HCT116 (cell line): ENCODE results near the gene AGBL1. TPM values are rescaled to one million over a fixed set of nuclear protein-coding genes. Genes with fewer than 3 reads are reported as not detected.

Experiments
- ATAC-seq: fragments of 200-7000 bp; cut with Tn5 transposase; 2 replicates; pipeline ENCODE4 v1.9.1; 2020; ENCODE audit warnings: mild to moderate bottlenecking, moderate library complexity
- BruUV-seq: library from RNA; stranded (reverse); fragments of 400-500 nt; replicated peaks from 2 replicates; lab custom pipeline; 2021; lab: Mats Ljungman, UMichigan
- CTCF ChIA-PET: fragments of 300-600 bp; sonication (Branson Sonifier 250); formaldehyde crosslinking; loops from one replicate; lab custom pipeline; 2021; ENCODE audit warnings: antibody characterized with exemption; lab: Charles Lee
- POLR2A ChIA-PET: fragments of 300-600, 350-600 bp; sonication (Branson Sonifier 250); formaldehyde crosslinking; loops from one replicate; lab custom pipeline; 2021; ENCODE audit warnings: antibody characterized with exemption; lab: Charles Lee
- RAD21 ChIA-PET, 2 experiments: fragments of 300-600 bp; sonication (Branson Sonifier 250); formaldehyde crosslinking; loops; one replicate each; lab custom pipeline; 2023; ENCODE audit warnings: low total read pairs in 2 of 2; ENCODE audit not compliant: uncharacterized antibody in 2 of 2, unreplicated experiment in 2 of 2, low non-redundant PET in 1 of 2; lab: Charles Lee
- DNase-seq: peaks from one replicate; pipeline ENCODE4 v3.0.0-alpha.2; 2010; ENCODE audit warnings: low read depth, low spot score
- H2AFZ ChIP-seq: fragments of 200-600 bp; shearing (Covaris generic), sonication (generic); 2 replicates; pipeline ENCODE4 v1.6.1; 2017; ENCODE audit warnings: low read depth, mixed run types, mixed read lengths, antibody characterized with exemption, low read length; ENCODE audit not compliant: poor library complexity, severe bottlenecking
- H3K27ac ChIP-seq: 2 replicates; pipeline ENCODE4 v1.5.1; 2012; ENCODE audit warnings: low read depth, low read length
- H3K27me3 ChIP-seq: fragments of 200-600 bp; sonication (generic); 2 replicates; pipeline ENCODE4 v1.6.1; 2016; ENCODE audit warnings: mixed run types, low read length, mixed read lengths; ENCODE audit not compliant: insufficient read depth
- H3K36me3 ChIP-seq, 2 experiments: fragments of 200-500 bp in 1 of 2; fragments of 200-600 bp in 1 of 2; sonication (Bioruptor generic) in 1 of 2; sonication (generic) in 1 of 2; 2 replicates each; pipeline versions ENCODE4 v1.5.1 to v1.6.1; 2014 to 2016; ENCODE audit warnings: low read length in 2 of 2, inconsistent platforms in 1 of 2, mixed read lengths in 1 of 2, mixed run types in 1 of 2; ENCODE audit not compliant: insufficient read depth in 2 of 2, control insufficient read depth in 1 of 2
- H3K4me1 ChIP-seq, 2 experiments: fragments of 200-600 bp in 1 of 2; sonication (generic) in 1 of 2; 2 replicates each; pipeline versions ENCODE4 v1.5.1 to v1.6.1; 2012 to 2017; ENCODE audit warnings: low read length in 2 of 2, inconsistent platforms in 1 of 2, mild to moderate bottlenecking in 1 of 2, mixed read lengths in 1 of 2, mixed run types in 1 of 2, moderate library complexity in 1 of 2; ENCODE audit not compliant: insufficient read depth in 2 of 2, control insufficient read depth in 1 of 2
- H3K4me2 ChIP-seq: fragments of 200-600 bp; sonication (generic); 2 replicates; pipeline ENCODE4 v1.6.1; 2017; ENCODE audit warnings: mixed run types, low read length, mixed read lengths
- H3K4me3 ChIP-seq, 2 experiments: fragments of 200-600 bp in 1 of 2; sonication (generic) in 1 of 2; replicated peaks in 1 of 2; 2 replicates each; pipeline ENCODE4 v1.5.1; 2011 to 2016; ENCODE audit warnings: low read length in 2 of 2, control low read depth in 1 of 2, low read depth in 1 of 2, mild to moderate bottlenecking in 1 of 2, mixed read lengths in 1 of 2, mixed run types in 1 of 2
- H3K79me2 ChIP-seq: fragments of 200-600 bp; sonication (generic); 2 replicates; pipeline ENCODE4 v1.6.1; 2017; ENCODE audit warnings: mild to moderate bottlenecking, mixed run types, low read length, moderate library complexity, mixed read lengths; ENCODE audit not compliant: insufficient read depth
- H3K9ac ChIP-seq: fragments of 200-600 bp; sonication (generic); 2 replicates; pipeline ENCODE4 v1.6.1; 2016; ENCODE audit warnings: low read length, mixed read lengths
- H3K9me2 ChIP-seq: fragments of 200-600 bp; sonication (generic), shearing (Covaris generic); 2 replicates; pipeline ENCODE4 v1.6.1; 2017; ENCODE audit warnings: mixed run types, mild to moderate bottlenecking, moderate library complexity; ENCODE audit not compliant: insufficient read depth
- H3K9me3 ChIP-seq, 2 experiments: fragments of 200-500 bp in 1 of 2; fragments of 200-600 bp in 1 of 2; sonication (Bioruptor generic) in 1 of 2; sonication (generic) in 1 of 2; 2 replicates each; pipeline ENCODE4 v1.6.1; 2014 to 2017; ENCODE audit warnings: low read length in 2 of 2, mixed read lengths in 2 of 2, inconsistent platforms in 1 of 2, low read depth in 1 of 2, mild to moderate bottlenecking in 1 of 2, mixed run types in 1 of 2, moderate library complexity in 1 of 2; ENCODE audit not compliant: control insufficient read depth in 1 of 2, insufficient read depth in 1 of 2
- H4K20me1 ChIP-seq: fragments of 200-600 bp; sonication (generic), shearing (Covaris generic); 2 replicates; pipeline ENCODE4 v1.6.1; 2017; ENCODE audit warnings: mixed run types, mild to moderate bottlenecking, moderate library complexity; ENCODE audit not compliant: insufficient read depth
- ATF3 ChIP-seq: IDR thresholded peaks from 2 replicates; pipeline ENCODE4 v1.6.1; 2012
- CTCF ChIP-seq, 3 experiments: fragments of 200-600 bp in 1 of 3; sonication (generic) in 1 of 3; IDR thresholded peaks in 2 of 3; conservative IDR thresholded peaks in 1 of 3; 2 replicates each; pipeline ENCODE4 v1.5.1; 2012 to 2017; ENCODE audit warnings: low read depth in 2 of 3, low read length in 2 of 3, antibody characterized with exemption in 1 of 3, borderline replicate concordance in 1 of 3, control low read depth in 1 of 3, mild to moderate bottlenecking in 1 of 3, mixed read lengths in 1 of 3, mixed run types in 1 of 3, moderate library complexity in 1 of 3; ENCODE audit not compliant: insufficient read depth in 1 of 3
- EGR1 ChIP-seq: IDR thresholded peaks from 2 replicates; pipeline ENCODE4 v1.6.1; 2012; ENCODE audit warnings: low read depth
- FOSL1 ChIP-seq: IDR thresholded peaks from 2 replicates; pipeline ENCODE4 v1.6.1; 2012; ENCODE audit warnings: low read depth
- MAX ChIP-seq: IDR thresholded peaks from 2 replicates; pipeline ENCODE4 v1.6.1; 2012
- POLR2A ChIP-seq: IDR thresholded peaks from 2 replicates; pipeline ENCODE4 v1.7.0; 2011; ENCODE audit warnings: borderline replicate concordance; ENCODE audit not compliant: insufficient read depth, insufficient read length; ENCODE audit errors: extremely low read depth
- RAD21 ChIP-seq: IDR thresholded peaks from 2 replicates; pipeline ENCODE4 v1.6.1; 2012; ENCODE audit warnings: low read depth, mild to moderate bottlenecking
- SIN3A ChIP-seq: IDR thresholded peaks from 2 replicates; pipeline ENCODE4 v1.6.1; 2012; ENCODE audit warnings: low read depth
- SP1 ChIP-seq: IDR thresholded peaks from 2 replicates; pipeline ENCODE4 v1.6.1; 2012; ENCODE audit warnings: low read depth
- SRF ChIP-seq: IDR thresholded peaks from 2 replicates; pipeline ENCODE4 v1.6.1; 2012; ENCODE audit warnings: low read depth
- TCF7L2 ChIP-seq: IDR thresholded peaks from 2 replicates; pipeline ENCODE4 v1.7.0; 2011; ENCODE audit warnings: borderline replicate concordance, inconsistent platforms; ENCODE audit not compliant: insufficient read depth, insufficient read length; ENCODE audit errors: extremely low read depth
- ZFX ChIP-seq: fragments of 450-650 bp; IDR thresholded peaks from 2 replicates; pipeline ENCODE4 v1.6.1; 2017
- ZNF274 ChIP-seq: fragments of 200-500 bp; sonication (Bioruptor generic); IDR thresholded peaks from 2 replicates; pipeline ENCODE4 v1.6.1; 2014; ENCODE audit warnings: mild to moderate bottlenecking, low read depth, low read length, inconsistent platforms
- intact Hi-C: fragments of 100-400 bp; cut with micrococcal nuclease; formaldehyde crosslinking; loops from 2 replicates; pipeline ENCODE4 v1.10.0; 2022
- total RNA-seq: library from RNA; stranded (reverse); gene quantifications from one replicate; pipeline ENCODE4 v1.2.1, GENCODE V29; 2021; ENCODE audit not compliant: unreplicated experiment

The AGBL1 gene
- total RNA-seq, 1 experiment from 2014 or later: not detected

- TF ChIP-seq CTCF (IDR thresholded peaks at IDR 0.05 in 2 of 3, conservative IDR thresholded peaks at IDR 0.05 in 1 of 3; ENCODE audit: borderline replicate concordance in 1 of 3, insufficient read depth in 1 of 3, low read depth in 2 of 3, low read length in 2 of 3) (no peak), ZFX (no peak), ATF3 (no peak), ZNF274 (no peak)
- TF ChIP-seq, all 23 proteins: peak for 0
These were observed 404.3 kb downstream of the AGBL1 start (continued) for GRCh38 chr15:86483936-86484335.

GRCh38 chr15:86488046-86488445 is 408.4 kb downstream of the AGBL1 start:
- ATAC-seq: no peak
- no peaks in the 10 kb centered on the region for H3K79me2 ChIP-seq
- no peaks in the 10 kb centered on the region for H3K4me1 ChIP-seq
- H3K9me3 ChIP-seq: peaks cover 3 to 23% of the 10 kb centered on the region in 2 experiments; a peak in 2 of 4 replicates
- H3K27ac ChIP-seq: no peak overlapping the region
- H3K9me2 ChIP-seq: no peaks in the 10 kb centered on the region
- no peaks in the 10 kb centered on the region for H4K20me1 ChIP-seq
- POLR2A ChIA-PET: no interaction called here
- RAD21 ChIA-PET: no interaction called here
- H3K27me3 ChIP-seq: no peaks in the 10 kb centered on the region
- CTCF ChIA-PET: no interaction called here
- TF ChIP-seq TCF7L2: no peak
- TF ChIP-seq SRF: no peak
- no peak for TF ChIP-seq FOSL1
- TF ChIP-seq ATF3: no peak
- TF ChIP-seq SIN3A: no peak
- TF ChIP-seq MAX: no peak
- no peak for TF ChIP-seq CTCF (IDR thresholded peaks at IDR 0.05 in 2 of 3, conservative IDR thresholded peaks at IDR 0.05 in 1 of 3; ENCODE audit: borderline replicate concordance in 1 of 3, insufficient read depth in 1 of 3, low read depth in 2 of 3, low read length in 2 of 3)
- TF ChIP-seq RAD21: no peak
- no peak for TF ChIP-seq EGR1
- TF ChIP-seq SP1: no peak
- no peak for TF ChIP-seq ZFX
- TF ChIP-seq POLR2A: no peak
- intact Hi-C loops: no loop called here
- no peak for DNase-seq
- H2AFZ ChIP-seq: no peak overlapping the region
- H3K4me2 ChIP-seq: no peak overlapping the region
- no peak overlapping the region for H3K4me3 ChIP-seq
- H3K36me3 ChIP-seq: no peaks in the 10 kb centered on the region
- no peak overlapping the region for H3K9ac ChIP-seq
- BruUV-seq: no TSS peak
